Measurements from ENCODE around the gene DDIT4L. TPM values are rescaled to one million over a fixed set of nuclear protein-coding genes. Genes with fewer than 3 reads are reported as not detected.

The DDIT4L gene
- total and polyA plus RNA-seq, 10 of the 15 experiments (the other 5 are each of a cell fraction or from before 2014, with no cell fraction given) = 0.02 to 0.08 TPM; not detected in 8

GRCh38 chr4:100175858-100176257 is 14.4 kb downstream of the DDIT4L start:
- BruUV-seq (replicated peaks) = no TSS peak
- 0% methylated on average over 2 of the region's 2 CpGs for WGBS (ENCODE audit: insufficient coverage, insufficient replicate concordance, low lambda C conversion rate, missing lambda C conversion rate)
- Histone ChIP-seq H3K4me2 (ENCODE audit: control insufficient read depth, insufficient read depth) (no peak overlapping the region), H3K4me1 (ENCODE audit: control insufficient read depth, insufficient read depth, low read length) (no peaks in the 10 kb centered on the region), H3K79me2 (ENCODE audit: control insufficient read depth, insufficient read depth, low read length) (no peaks in the 10 kb centered on the region), H2AFZ (ENCODE audit: control insufficient read depth, low read depth, low read length) (no peak overlapping the region), H3K36me3 (ENCODE audit: control insufficient read depth in 2 of 2, insufficient read depth in 2 of 2, low read length in 1 of 2) (no peaks in the 10 kb centered on the region), H3K4me3 (no peak overlapping the region), H3K9me3 (replicated peaks; ENCODE audit: control insufficient read depth, insufficient read depth, low read length) (no peaks in the 10 kb centered on the region), H3K27me3 (replicated peaks in 1 of 2; ENCODE audit: control insufficient read depth in 2 of 2, insufficient read depth in 2 of 2, low read length in 1 of 2) (no peaks in the 10 kb centered on the region), H3K9ac (ENCODE audit: control insufficient read depth, insufficient read depth, low read length) (no peak overlapping the region), H3K27ac (ENCODE audit: control insufficient read depth, insufficient read depth) (no peak overlapping the region), H4K20me1 (ENCODE audit: control insufficient read depth, insufficient read depth) (no peaks in the 10 kb centered on the region)
- CTCF ChIA-PET = interaction anchor here (0.6 to 1.1 kb wide), 2 partner anchors 9 to 67 kb away, joined by 3 to 4 read pairs; no protein-coding TSS in a partner anchor
- SMC1A ChIA-PET (ENCODE audit: uncharacterized antibody, unreplicated experiment) = no interaction called here
- POLR2A ChIA-PET = no interaction called here
- TF ChIP-seq ZSCAN29 (IDR thresholded peaks at IDR 0.05) = no peak
- no peak for TF ChIP-seq MLLT1 (IDR thresholded peaks at IDR 0.05)
- no peak for TF ChIP-seq ZZZ3 (IDR thresholded peaks at IDR 0.05; ENCODE audit: control insufficient read depth, insufficient read length, low read depth)
- no peak for TF ChIP-seq POU2F2 (IDR thresholded peaks at IDR 0.05; ENCODE audit: borderline replicate concordance, low read depth, low read length)
- TF ChIP-seq PML (IDR thresholded peaks at IDR 0.05; ENCODE audit: low read length) = no peak
- TF ChIP-seq CUX1 (IDR thresholded peaks at IDR 0.05; ENCODE audit: insufficient replicate concordance, low read depth, low read length) = no peak
- TF ChIP-seq BMI1 (IDR thresholded peaks at IDR 0.05; ENCODE audit: borderline replicate concordance) = no peak
- no peak for TF ChIP-seq ZNF217 (IDR thresholded peaks at IDR 0.05)
- TF ChIP-seq BCL11A (IDR thresholded peaks at IDR 0.05; ENCODE audit: low read depth, low read length) = no peak
- TF ChIP-seq NFIC (IDR thresholded peaks at IDR 0.05; ENCODE audit: low read depth, low read length) = no peak
- TF ChIP-seq EGR1 (IDR thresholded peaks at IDR 0.05; ENCODE audit: borderline replicate concordance in 1 of 2, low read depth in 2 of 2, low read length in 2 of 2) = no peak
- TF ChIP-seq NFYA (IDR thresholded peaks at IDR 0.05; ENCODE audit: borderline replicate concordance, low read depth, low read length) = no peak
- TF ChIP-seq ZNF622 (IDR thresholded peaks at IDR 0.05) = no peak
- no peak for TF ChIP-seq IKZF1 (conservative IDR thresholded peaks at IDR 0.05)
- no peak for TF ChIP-seq CREM (IDR thresholded peaks at IDR 0.05; ENCODE audit: low read depth)
- RAD21 ChIA-PET (ENCODE audit: unreplicated experiment) = interaction anchor here (0.5 kb wide), 1 partner anchor 622 kb away, joined by 3 read pairs; no protein-coding TSS in a partner anchor
- ATAC-seq (no peak), DNase-seq (ENCODE audit: low read depth, low spot score) (no peak), FAIRE-seq (no peak)
- in situ Hi-C loops (cut with MboI) (no loop called here), intact Hi-C loops (cut with micrococcal nuclease; ENCODE audit: unreplicated experiment) (no loop called here)
